Endothelial cell of umbilical vein (primary cell): ENCODE measurements around the gene ASXL1. TPM values are rescaled to one million over a fixed set of nuclear protein-coding genes. Genes with fewer than 3 reads are reported as not detected.

ENCODE experiments used
- BruUV-seq: library from RNA; stranded (reverse); fragments of 400-500 nt; replicated peaks from 2 replicates; lab custom pipeline; 2021; lab: Mats Ljungman, UMichigan
- CTCF ChIA-PET: fragments of 300-600, 350-600 bp; sonication (Branson Sonifier 250); formaldehyde crosslinking; loops from one replicate; lab custom pipeline; 2021; ENCODE audit warnings: antibody characterized with exemption, inconsistent platforms; lab: Charles Lee
- POLR2A ChIA-PET: fragments of 300-600, 350-600 bp; sonication (Branson Sonifier 250); formaldehyde crosslinking; loops from one replicate; lab custom pipeline; 2021; ENCODE audit warnings: antibody characterized with exemption, inconsistent platforms; lab: Charles Lee
- DNase-seq: peaks from one replicate; pipeline ENCODE4 v3.0.0-alpha.2; 2011; ENCODE audit warnings: low read depth, low spot score
- FAIRE-seq: peaks from 2 replicates; lab custom pipeline; 2011; peaks lifted over from hg19 to GRCh38; lab: Jason Lieb, UNC
- H2AFZ ChIP-seq: 2 replicates; pipeline ENCODE4 v1.6.0; 2012; ENCODE audit warnings: low read depth, low read length, control low read depth, inconsistent platforms
- H3K27ac ChIP-seq: 2 replicates; pipeline ENCODE4 v1.5.1; 2011; ENCODE audit warnings: low read depth, mild to moderate bottlenecking, control low read depth, low read length, moderate library complexity; ENCODE audit not compliant: insufficient read depth
- H3K27me3 ChIP-seq, 2 experiments: 2 replicates each; pipeline versions ENCODE4 v1.6.0 to v1.6.1; 2011; ENCODE audit warnings: low read length in 2 of 2, mixed read lengths in 1 of 2; ENCODE audit not compliant: control insufficient read depth in 2 of 2, insufficient read depth in 2 of 2
- H3K36me3 ChIP-seq, 2 experiments: 2 replicates in 1 of 2; 3 replicates in 1 of 2; pipeline ENCODE4 v1.5.1; 2011; ENCODE audit warnings: low read length in 2 of 2, mild to moderate bottlenecking in 1 of 2, moderate library complexity in 1 of 2; ENCODE audit not compliant: control insufficient read depth in 2 of 2, insufficient read depth in 2 of 2; ENCODE audit errors: extremely low read depth in 1 of 2
- H3K4me1 ChIP-seq: 3 replicates; pipeline ENCODE4 v1.5.1; 2011; ENCODE audit warnings: mild to moderate bottlenecking, low read length; ENCODE audit not compliant: control insufficient read depth, insufficient read depth; ENCODE audit errors: extremely low read depth
- H3K4me2 ChIP-seq: 2 replicates; pipeline ENCODE4 v1.6.1; 2011; ENCODE audit warnings: low read length, control low read depth, mixed read lengths; ENCODE audit not compliant: insufficient read depth
- H3K4me3 ChIP-seq, 3 experiments: fragments of 200-600 bp in 1 of 3; sonication (generic), shearing (Covaris generic) in 1 of 3; replicated peaks in 1 of 3; 2 replicates each; pipeline ENCODE4 v1.5.1; 2011 to 2016; ENCODE audit warnings: control low read depth in 3 of 3, low read length in 3 of 3, mild to moderate bottlenecking in 2 of 3, inconsistent platforms in 1 of 3, low read depth in 1 of 3, moderate library complexity in 1 of 3; ENCODE audit not compliant: insufficient read depth in 1 of 3
- H3K79me2 ChIP-seq: 2 replicates; pipeline ENCODE4 v1.6.0; 2012; ENCODE audit warnings: low read length, inconsistent platforms; ENCODE audit not compliant: control insufficient read depth, insufficient read depth
- H3K9ac ChIP-seq: replicated peaks from 2 replicates; pipeline ENCODE3; 2011; ENCODE audit warnings: low read length, control low read depth; ENCODE audit not compliant: insufficient read depth; ENCODE audit errors: extremely low read depth
- H3K9me1 ChIP-seq: replicated peaks from 3 replicates; pipeline ENCODE4 v1.6.0; 2011; ENCODE audit warnings: mild to moderate bottlenecking, low read length; ENCODE audit not compliant: control insufficient read depth, insufficient read depth; ENCODE audit errors: extremely low read depth
- H3K9me3 ChIP-seq: replicated peaks from 2 replicates; pipeline ENCODE4 v1.5.1; 2012; ENCODE audit warnings: low read length, inconsistent platforms; ENCODE audit not compliant: control insufficient read depth, insufficient read depth
- H4K20me1 ChIP-seq: replicated peaks from 2 replicates; pipeline ENCODE3; 2011; ENCODE audit warnings: mild to moderate bottlenecking, low read length; ENCODE audit not compliant: control insufficient read depth, insufficient read depth; ENCODE audit errors: extremely low read depth
- CTCF ChIP-seq, 2 donors: IDR thresholded peaks; 1 replicate in 1 of 2; 2 replicates in 1 of 2; pipeline ENCODE4 v1.5.1; 2011; ENCODE audit warnings: low read length in 2 of 2, mild to moderate bottlenecking in 2 of 2, moderate library complexity in 2 of 2, control low read depth in 1 of 2, inconsistent platforms in 1 of 2, low read depth in 1 of 2; ENCODE audit not compliant: insufficient read depth in 1 of 2; ENCODE audit errors: extremely low read depth in 1 of 2
- EZH2 ChIP-seq: IDR thresholded peaks from 2 replicates; pipeline ENCODE4 v1.6.1; 2012; ENCODE audit warnings: borderline replicate concordance, low read depth, mild to moderate bottlenecking, moderate library complexity, low read length, inconsistent platforms; ENCODE audit not compliant: severe bottlenecking
- FOS ChIP-seq: IDR thresholded peaks from 2 replicates; pipeline ENCODE4 v1.6.1; 2011; ENCODE audit warnings: mild to moderate bottlenecking, low read length, moderate library complexity, borderline replicate concordance; ENCODE audit not compliant: insufficient read depth
- GATA2 ChIP-seq: IDR thresholded peaks from 2 replicates; pipeline ENCODE4 v1.7.0; 2011; ENCODE audit warnings: low read depth, mild to moderate bottlenecking, moderate library complexity, mixed read lengths, low read length; ENCODE audit not compliant: insufficient read length, insufficient read depth
- JUN ChIP-seq: IDR thresholded peaks from 2 replicates; pipeline ENCODE4 v1.6.1; 2011; ENCODE audit warnings: borderline replicate concordance, low read depth; ENCODE audit not compliant: insufficient read length, insufficient read depth
- MAX ChIP-seq: IDR thresholded peaks from 2 replicates; pipeline ENCODE4 v1.6.1; 2011; ENCODE audit not compliant: insufficient read depth, insufficient read length
- MYC ChIP-seq: IDR thresholded peaks from one replicate; pipeline ENCODE4 v1.6.1; 2011; ENCODE audit warnings: mild to moderate bottlenecking, low read depth, low read length
- POLR2A ChIP-seq: IDR thresholded peaks from 2 replicates; pipeline ENCODE4 v1.6.1; 2012; ENCODE audit warnings: low read depth, mild to moderate bottlenecking, control low read depth, low read length
- POLR2AphosphoS5 ChIP-seq: IDR thresholded peaks from 2 replicates; pipeline ENCODE4 v1.6.1; 2012; ENCODE audit warnings: low read depth, mild to moderate bottlenecking, control low read depth, low read length, moderate library complexity; ENCODE audit not compliant: insufficient read depth
- dilution Hi-C: fragments of 300-500 bp; cut with MboI; formaldehyde crosslinking; loops from one replicate; pipeline ENCODE4 v1.15.0; 2019; ENCODE audit warnings: low sequenced_read_pairs; ENCODE audit not compliant: extremely low pct_ligation_motif_present
- intact Hi-C: fragments of 100-400 bp; cut with micrococcal nuclease; formaldehyde crosslinking; loops from one replicate; pipeline ENCODE4 v1.10.0; 2022
- polyA plus RNA-seq, 4 experiments: library from polyadenylated mRNA; depleted of rRNA in 3 of 4; stranded (reverse) in 3 of 4; unstranded in 1 of 4; fragments of >200 nt; gene quantifications; 2 replicates each; pipeline versions ENCODE4 v1.2.1 to v1.2.3, GENCODE V29; 2011 to 2012; ENCODE audit warnings: missing spikeins in 1 of 4
- total RNA-seq: library from RNA; stranded (reverse); gene quantifications from 2 replicates; pipeline ENCODE4 v1.2.3, GENCODE V29; 2021

The ASXL1 gene
- total and polyA plus RNA-seq, 2 donors (not counting 3 experiments of a cell fraction or from before 2014, with no cell fraction given): 45.4 to 101 TPM

- BruUV-seq: no TSS peak
- intact Hi-C loops: loop anchor here (5.0 kb wide), 1 partner anchor 37 kb away; no protein-coding TSS in a partner anchor
- Histone ChIP-seq H3K4me2 (no peak overlapping the region), H3K9ac (no peak overlapping the region), H3K9me1 (no peaks in the 10 kb centered on the region), H3K27ac (no peak overlapping the region), H3K9me3 (no peaks in the 10 kb centered on the region), H3K4me3 (no peak overlapping the region), H3K27me3 (no peaks in the 10 kb centered on the region), H4K20me1 (peaks cover 12% of the 10 kb centered on the region), H3K36me3 (peaks cover 3 to 13% of the 10 kb centered on the region in 2 experiments), H3K4me1 (peaks cover 8% of the 10 kb centered on the region), H3K79me2 (peaks cover 95% of the 10 kb centered on the region), H2AFZ (no peak overlapping the region)
- no peak for DNase-seq
- TF ChIP-seq CTCF (IDR thresholded peaks at IDR 0.05; ENCODE audit: extremely low read depth in 1 of 2, insufficient read depth in 1 of 2, low read depth in 1 of 2, low read length in 2 of 2): no peak
- CTCF ChIA-PET: no interaction called here
- dilution Hi-C loops: no loop called here
- POLR2A ChIA-PET: no interaction called here
- no peak for FAIRE-seq
Measured at GRCh38 chr20:32365564-32365963, 7.4 kb downstream of the ASXL1 start.

- Histone ChIP-seq H3K36me3 (peaks cover 3 to 13% of the 10 kb centered on the region in 2 experiments), H3K79me2 (peaks cover 95% of the 10 kb centered on the region), H2AFZ (no peak overlapping the region), H3K9me3 (no peaks in the 10 kb centered on the region), H3K9ac (no peak overlapping the region), H3K27me3 (no peaks in the 10 kb centered on the region), H3K4me2 (no peak overlapping the region), H3K4me1 (peaks cover 5% of the 10 kb centered on the region), H3K9me1 (no peaks in the 10 kb centered on the region), H3K4me3 (no peak overlapping the region), H3K27ac (no peak overlapping the region), H4K20me1 (peaks cover 11% of the 10 kb centered on the region)
- ChIA-PET POLR2A (no interaction called here), CTCF (no interaction called here)
- DNase-seq: no peak
- no peak for FAIRE-seq
- TF ChIP-seq EZH2 (no peak), POLR2AphosphoS5 (no peak), MAX (no peak), GATA2 (no peak), POLR2A (no peak), CTCF (IDR thresholded peaks at IDR 0.05; ENCODE audit: extremely low read depth in 1 of 2, insufficient read depth in 1 of 2, low read depth in 1 of 2, low read length in 2 of 2) (no peak), FOS (no peak), JUN (no peak), MYC (no peak)
- intact Hi-C loops: loop anchor here (5.0 kb wide), 1 partner anchor 36 kb away; no protein-coding TSS in a partner anchor
- dilution Hi-C loops: no loop called here
- no TSS peak for BruUV-seq
Measured at GRCh38 chr20:32366380-32366779, 8.2 kb downstream of the ASXL1 start.
